H1 (cell line): ENCODE results near the gene ARMC9. TPM values are rescaled to one million over a fixed set of nuclear protein-coding genes. Genes with fewer than 3 reads are reported as not detected.

ENCODE experiments used
- POU5F1 ChIP-seq: IDR thresholded peaks from 2 replicates; pipeline ENCODE4 v1.6.1; 2011; ENCODE audit warnings: low read depth, mild to moderate bottlenecking, low read length, moderate library complexity
- polyA plus RNA-seq, 7 experiments: library from polyadenylated mRNA; depleted of rRNA in 3 of 7; stranded (reverse) in 5 of 7; unstranded in 2 of 7; fragments of >200 nt in 5 of 7; fragments of 200-250 nt in 2 of 7; gene quantifications; 1 replicate in 5 of 7; 2 replicates in 1 of 7; 4 replicates in 1 of 7; pipeline versions ENCODE4 v1.2.1 to v1.2.3, GENCODE V29; 2011 to 2013; ENCODE audit warnings: missing spikeins in 2 of 7, mixed read lengths in 2 of 7
- total RNA-seq: library from RNA; stranded (reverse); fragmentation: NEBNext Ultra II Directional; extraction: Animal tissue kit (Norgen Biotek cat#: 25700); gene quantifications from 2 replicates; pipeline ENCODE4 v1.2.1, GENCODE V29; 2021

ARMC9 gene
- total and polyA plus RNA-seq, 2 of the 8 experiments (the other 6 are each of a cell fraction or from before 2014, with no cell fraction given), result 23.2 to 36.1 TPM

GRCh38 chr2:231397928-231398294 is 199.5 kb downstream of the ARMC9 start (continued):
- no peak for TF ChIP-seq POU5F1
